HepG2 (cell line): Measurements from ENCODE around the gene MIOS. TPM values are rescaled to one million over a fixed set of nuclear protein-coding genes. Genes with fewer than 3 reads are reported as not detected.

Experiments
- ATAC-seq: fragments of 200-7000 bp; cut with Tn5 transposase; 3 replicates; pipeline ENCODE4 v1.9.1; 2020; ENCODE audit warnings: mild to moderate bottlenecking, moderate library complexity
- BruUV-seq: library from RNA; stranded (reverse); fragments of 400-500 nt; replicated peaks from 2 replicates; lab custom pipeline; 2021; lab: Mats Ljungman, UMichigan
- CTCF ChIA-PET: fragments of 300-600 bp; formaldehyde crosslinking; extraction: SDS; loops from one replicate; lab custom pipeline; 2021; ENCODE audit warnings: low total read pairs, inconsistent platforms, low intra/inter-chr PET ratio; lab: Yijun Ruan, JAX
- POLR2A ChIA-PET: fragments of 350-600 bp; sonication (Branson Sonifier 250); formaldehyde crosslinking; loops from one replicate; lab custom pipeline; 2020; ENCODE audit warnings: antibody characterized with exemption, inconsistent platforms; lab: Yijun Ruan, JAX
- DNase-seq: peaks from one replicate; pipeline ENCODE4 v3.0.0-alpha.2; 2015; ENCODE audit warnings: low spot score
- FAIRE-seq: peaks from 3 replicates; lab custom pipeline; 2011; peaks lifted over from hg19 to GRCh38; lab: Jason Lieb, UNC
- H2AFZ ChIP-seq: one replicate; pipeline ENCODE4 v1.6.1; 2011; ENCODE audit warnings: low read length, inconsistent platforms
- H3K27ac ChIP-seq: fragments of 300-600 bp; 3 replicates; pipeline ENCODE4 v1.8.0; 2011; ENCODE audit warnings: mixed run types, mild to moderate bottlenecking, mixed read lengths, low read length, inconsistent platforms; ENCODE audit not compliant: insufficient read depth; ENCODE audit errors: extremely low read length
- H3K27me3 ChIP-seq, 2 experiments: fragments of 200-600 bp in 1 of 2; 2 replicates in 1 of 2; 3 replicates in 1 of 2; pipeline versions ENCODE4 v1.6.0 to v1.8.0; 2011; ENCODE audit warnings: low read length in 2 of 2, mild to moderate bottlenecking in 2 of 2, moderate library complexity in 2 of 2, inconsistent platforms in 1 of 2; ENCODE audit not compliant: insufficient read depth in 2 of 2, control insufficient read depth in 1 of 2
- H3K36me3 ChIP-seq, 2 experiments: fragments of 200-600 bp in 1 of 2; replicated peaks in 1 of 2; 2 replicates in 1 of 2; 3 replicates in 1 of 2; pipeline versions ENCODE4 v1.5.1 to v1.8.0; 2011; ENCODE audit warnings: low read length in 2 of 2, inconsistent platforms in 1 of 2; ENCODE audit not compliant: insufficient read depth in 2 of 2, control insufficient read depth in 1 of 2
- H3K4me1 ChIP-seq: 2 replicates; pipeline ENCODE4 v1.5.1; 2012; ENCODE audit warnings: low read length, inconsistent platforms; ENCODE audit not compliant: insufficient read depth
- H3K4me2 ChIP-seq: 2 replicates; pipeline ENCODE4 v1.6.0; 2011; ENCODE audit warnings: low read depth, low read length, inconsistent platforms
- H3K4me3 ChIP-seq, 3 experiments: fragments of 200-600 bp in 1 of 3; sonication (generic), shearing (Covaris generic) in 1 of 3; replicated peaks in 1 of 3; 2 replicates each; pipeline ENCODE4 v1.5.1; 2011 to 2016; ENCODE audit warnings: low read length in 3 of 3, inconsistent platforms in 2 of 3, low read depth in 2 of 3, mild to moderate bottlenecking in 2 of 3, control low read depth in 1 of 3, mixed read lengths in 1 of 3; ENCODE audit not compliant: insufficient read depth in 1 of 3
- H3K79me2 ChIP-seq: one replicate; pipeline ENCODE4 v1.6.1; 2011; ENCODE audit warnings: low read length, inconsistent platforms; ENCODE audit not compliant: insufficient read depth
- H3K9ac ChIP-seq: 2 replicates; pipeline ENCODE4 v1.6.0; 2011; ENCODE audit warnings: mild to moderate bottlenecking, low read depth, low read length, inconsistent platforms; ENCODE audit not compliant: insufficient read depth
- H3K9me3 ChIP-seq: 2 replicates; pipeline ENCODE4 v1.5.1; 2012; ENCODE audit warnings: mild to moderate bottlenecking, low read length
- H4K20me1 ChIP-seq: 2 replicates; pipeline ENCODE4 v1.6.0; 2011; ENCODE audit warnings: inconsistent platforms, mild to moderate bottlenecking, low read length, moderate library complexity; ENCODE audit not compliant: insufficient read depth
- CBX2 ChIP-seq, 2 experiments: fragments of 200-600 bp in 1 of 2; sonication (generic); formaldehyde crosslinking in 1 of 2; IDR thresholded peaks; 2 replicates each; pipeline versions ENCODE4 v1.7.0 to v1.8.1; 2018 to 2022; ENCODE audit warnings: low read depth in 2 of 2, low read length in 1 of 2, mild to moderate bottlenecking in 1 of 2, missing genetic modification reagents in 1 of 2
- CBX5 ChIP-seq: sonication (generic); formaldehyde crosslinking; IDR thresholded peaks from 2 replicates; pipeline ENCODE4 v1.4.0; 2020; ENCODE audit warnings: missing genetic modification reagents, borderline replicate concordance
- GPN1 ChIP-seq: sonication (generic); formaldehyde crosslinking; IDR thresholded peaks from 2 replicates; pipeline ENCODE4 v1.5.1; 2020; ENCODE audit warnings: missing genetic modification reagents, borderline replicate concordance
- KLF13 ChIP-seq: sonication (generic); formaldehyde crosslinking; IDR thresholded peaks from 2 replicates; pipeline ENCODE4 v1.4.0; 2020; ENCODE audit warnings: mild to moderate bottlenecking, missing genetic modification reagents
- MAFF ChIP-seq: IDR thresholded peaks from 2 replicates; pipeline ENCODE4 v1.6.1; 2011; ENCODE audit warnings: low read depth, low read length, improper control_type of control experiment
- MATR3 ChIP-seq: sonication (generic); formaldehyde crosslinking; IDR thresholded peaks from 2 replicates; pipeline ENCODE4 v1.4.0; 2020; ENCODE audit warnings: missing genetic modification reagents
- SMC3 ChIP-seq: IDR thresholded peaks from 2 replicates; pipeline ENCODE4 v1.6.1; 2011; ENCODE audit warnings: low read length, improper control_type of control experiment
- TP53 ChIP-seq: sonication (generic); formaldehyde crosslinking; conservative IDR thresholded peaks from 2 replicates; pipeline ENCODE4 v1.4.0; 2020; ENCODE audit warnings: missing genetic modification reagents
- ZIK1 ChIP-seq: sonication (generic); formaldehyde crosslinking; IDR thresholded peaks from 2 replicates; pipeline ENCODE4 v1.5.0; 2020; ENCODE audit warnings: mild to moderate bottlenecking, low read depth, missing genetic modification reagents, borderline replicate concordance
- ZNF546 ChIP-seq: sonication (generic); formaldehyde crosslinking; conservative IDR thresholded peaks from 2 replicates; pipeline ENCODE4 v1.8.1; 2023; ENCODE audit warnings: mild to moderate bottlenecking, missing genetic modification reagents
- ZNF737 ChIP-seq: sonication (generic); formaldehyde crosslinking; IDR thresholded peaks from 2 replicates; pipeline ENCODE4 v1.5.0; 2020; ENCODE audit warnings: missing genetic modification reagents, mild to moderate bottlenecking, borderline replicate concordance
- WGBS: methylation state at CpG from one replicate; pipeline ENCODE4 v1.1.6; 2017; ENCODE audit warnings: low lambda C conversion rate; 5-methylcytosine and 5-hydroxymethylcytosine counted together
- in situ Hi-C: cut with HindIII; loops from 2 replicates; pipeline ENCODE4 v1.10.0; 2017; ENCODE audit warnings: low pct_unique_long_range_greater_than_20kb; ENCODE audit not compliant: extremely low pct_ligation_motif_present
- intact Hi-C: fragments of 100-400 bp; cut with micrococcal nuclease; formaldehyde crosslinking; loops from one replicate; pipeline ENCODE4 v1.10.0; 2022; ENCODE audit not compliant: unreplicated experiment
- polyA plus RNA-seq, 8 experiments: library from polyadenylated mRNA; depleted of rRNA in 3 of 8; stranded (reverse) in 7 of 8; unstranded in 1 of 8; fragments of >200 nt; fragmentation: Illumina TruSeq in 4 of 8; extraction: Trizol in 4 of 8; gene quantifications; 2 replicates each; pipeline versions ENCODE4 v1.2.1 to v1.2.3, GENCODE V29; 2011 to 2016; ENCODE audit warnings: low read depth in 4 of 8, missing spikeins in 1 of 8, mixed read lengths in 1 of 8; ENCODE audit not compliant: insufficient read depth in 1 of 8
- total RNA-seq, 5 experiments: library from RNA; depleted of rRNA; stranded (reverse); fragments of >200 nt; fragmentation: Illumina TruSeq; extraction: Trizol; gene quantifications; 2 replicates each; pipeline ENCODE4 v1.2.3, GENCODE V29; 2016; ENCODE audit warnings: low read depth in 1 of 5
- TF ChIP-seq, protein P1 (sequence below): sonication (generic); formaldehyde crosslinking; IDR thresholded peaks from 2 replicates; pipeline ENCODE4 v1.5.1; 2020; ENCODE audit warnings: missing genetic modification reagents, mild to moderate bottlenecking, borderline replicate concordance

MIOS gene
- total and polyA plus RNA-seq, 2 of the 13 experiments (the other 11 are each of a cell fraction or from before 2014, with no cell fraction given): 15.2 to 33.5 TPM

DNA sequence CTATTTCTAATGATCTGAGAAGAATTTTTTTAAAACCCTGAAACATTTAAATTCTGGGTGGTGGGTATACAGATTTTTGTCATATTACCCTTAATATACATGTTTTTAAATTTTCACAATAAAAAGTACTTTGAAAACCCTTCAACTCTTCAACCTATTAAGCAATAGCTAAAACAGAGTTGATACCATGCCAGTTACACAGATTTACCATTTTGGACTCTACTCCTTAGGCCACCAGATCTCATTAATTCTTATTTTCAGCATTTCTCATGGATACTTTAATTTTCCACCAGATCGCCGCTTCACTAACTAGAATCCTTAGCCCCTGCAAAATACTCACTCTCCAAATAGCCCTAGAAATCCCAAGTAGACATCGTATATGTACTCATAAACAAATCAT is 18.3 kb upstream of the MIOS start:
- H3K27me3 ChIP-seq: no peaks in the 10 kb centered on the region
- CTCF ChIA-PET: no interaction called here
- H4K20me1 ChIP-seq: no peaks in the 10 kb centered on the region
- POLR2A ChIA-PET: no interaction called here
- H3K4me3 ChIP-seq: no peak overlapping the region
- ATAC-seq: no peak
- H3K9me3 ChIP-seq: no peaks in the 10 kb centered on the region
- no peak overlapping the region for H3K9ac ChIP-seq
- H2AFZ ChIP-seq: no peak overlapping the region
- FAIRE-seq: no peak
- no TSS peak for BruUV-seq
- 97% methylated on average over 3 of the region's 3 CpGs for WGBS
- H3K79me2 ChIP-seq: no peaks in the 10 kb centered on the region
- H3K36me3 ChIP-seq: no peaks in the 10 kb centered on the region
- intact Hi-C loops (no loop called here), in situ Hi-C loops (no loop called here)
- H3K4me2 ChIP-seq: no peak overlapping the region
- DNase-seq: no peak
- no peak for TF ChIP-seq MATR3 (CRISPR knock-in tag)
- TF ChIP-seq GPN1 (CRISPR knock-in tag): no peak
- TF ChIP-seq ZNF546 (CRISPR knock-in tag): no peak
- TF ChIP-seq ZNF737: no peak
- TF ChIP-seq TP53: no peak
- no peak for TF ChIP-seq KLF13 (CRISPR knock-in tag)
- no peak for TF ChIP-seq MAFF
- TF ChIP-seq SMC3: no peak
- TF ChIP-seq, protein P1, sequence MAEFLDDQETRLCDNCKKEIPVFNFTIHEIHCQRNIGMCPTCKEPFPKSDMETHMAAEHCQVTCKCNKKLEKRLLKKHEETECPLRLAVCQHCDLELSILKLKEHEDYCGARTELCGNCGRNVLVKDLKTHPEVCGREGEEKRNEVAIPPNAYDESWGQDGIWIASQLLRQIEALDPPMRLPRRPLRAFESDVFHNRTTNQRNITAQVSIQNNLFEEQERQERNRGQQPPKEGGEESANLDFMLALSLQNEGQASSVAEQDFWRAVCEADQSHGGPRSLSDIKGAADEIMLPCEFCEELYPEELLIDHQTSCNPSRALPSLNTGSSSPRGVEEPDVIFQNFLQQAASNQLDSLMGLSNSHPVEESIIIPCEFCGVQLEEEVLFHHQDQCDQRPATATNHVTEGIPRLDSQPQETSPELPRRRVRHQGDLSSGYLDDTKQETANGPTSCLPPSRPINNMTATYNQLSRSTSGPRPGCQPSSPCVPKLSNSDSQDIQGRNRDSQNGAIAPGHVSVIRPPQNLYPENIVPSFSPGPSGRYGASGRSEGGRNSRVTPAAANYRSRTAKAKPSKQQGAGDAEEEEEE: no peak
- TF ChIP-seq CBX2 (IDR thresholded peaks at IDR 0.05; ENCODE audit: low read depth, low read length): no peak
- no peak for TF ChIP-seq CBX2 (CRISPR knock-in tag; IDR thresholded peaks at IDR 0.05; ENCODE audit: low read depth)
- no peak for TF ChIP-seq CBX5 (CRISPR knock-in tag)
- no peak for TF ChIP-seq ZIK1 (CRISPR knock-in tag)
- no peaks in the 10 kb centered on the region for H3K4me1 ChIP-seq
- H3K27ac ChIP-seq: no peak overlapping the region
